ENCODE data around the gene ADGRV1.

DNA sequence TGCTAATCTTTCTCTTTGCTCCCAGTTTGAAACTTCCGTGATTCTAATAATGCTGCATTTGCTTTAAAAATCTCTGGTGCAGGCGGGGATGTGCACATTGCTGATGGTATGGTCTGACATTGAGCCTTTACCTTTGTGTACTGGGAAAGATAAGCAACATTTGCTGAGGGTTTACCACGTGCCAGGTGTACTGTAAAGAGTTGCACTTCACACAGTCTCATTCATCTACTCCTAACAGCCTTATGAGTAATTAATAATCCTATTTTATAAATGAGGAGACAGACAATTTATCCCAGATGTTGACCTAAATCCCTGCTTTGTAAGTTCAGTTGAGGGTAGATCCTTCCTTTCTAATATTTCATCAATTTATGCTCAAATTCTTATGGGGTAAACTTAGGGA, 726 bp upstream of the ADGRV1 start:
- TF ChIP-seq, protein P1, sequence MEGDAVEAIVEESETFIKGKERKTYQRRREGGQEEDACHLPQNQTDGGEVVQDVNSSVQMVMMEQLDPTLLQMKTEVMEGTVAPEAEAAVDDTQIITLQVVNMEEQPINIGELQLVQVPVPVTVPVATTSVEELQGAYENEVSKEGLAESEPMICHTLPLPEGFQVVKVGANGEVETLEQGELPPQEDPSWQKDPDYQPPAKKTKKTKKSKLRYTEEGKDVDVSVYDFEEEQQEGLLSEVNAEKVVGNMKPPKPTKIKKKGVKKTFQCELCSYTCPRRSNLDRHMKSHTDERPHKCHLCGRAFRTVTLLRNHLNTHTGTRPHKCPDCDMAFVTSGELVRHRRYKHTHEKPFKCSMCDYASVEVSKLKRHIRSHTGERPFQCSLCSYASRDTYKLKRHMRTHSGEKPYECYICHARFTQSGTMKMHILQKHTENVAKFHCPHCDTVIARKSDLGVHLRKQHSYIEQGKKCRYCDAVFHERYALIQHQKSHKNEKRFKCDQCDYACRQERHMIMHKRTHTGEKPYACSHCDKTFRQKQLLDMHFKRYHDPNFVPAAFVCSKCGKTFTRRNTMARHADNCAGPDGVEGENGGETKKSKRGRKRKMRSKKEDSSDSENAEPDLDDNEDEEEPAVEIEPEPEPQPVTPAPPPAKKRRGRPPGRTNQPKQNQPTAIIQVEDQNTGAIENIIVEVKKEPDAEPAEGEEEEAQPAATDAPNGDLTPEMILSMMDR (IDR thresholded peaks at IDR 0.05): no peak
- TF ChIP-seq POLR2A (IDR thresholded peaks at IDR 0.05): no peak

All from Peyer's patch (tissue), 4 donors.